ENCODE measurements around the gene PLCB1.

- TF ChIP-seq POLR2A (IDR thresholded peaks at IDR 0.05; ENCODE audit: low read length) (no peak), GATA1 (IDR thresholded peaks at IDR 0.05; ENCODE audit: low read depth, low read length) (no peak)
Observed at GRCh38 chr20:8714206-8714605, 582.1 kb downstream of the PLCB1 start.
